HepG2 (cell line): Measurements from ENCODE around the gene CHKB. TPM values are rescaled to one million over a fixed set of nuclear protein-coding genes. Genes with fewer than 3 reads are reported as not detected.
A peak's percentile ranks its signal among the peaks of the same experiment; 100 is the strongest.

ENCODE experiments used
- HNRNPUL1 ChIP-seq: fragments of 200-400 bp; formaldehyde crosslinking; IDR thresholded peaks from 2 replicates; pipeline ENCODE4 v1.6.1; 2017; ENCODE audit warnings: low read depth, mild to moderate bottlenecking, low read length, moderate library complexity
- KAT8 ChIP-seq: IDR thresholded peaks from 2 replicates; pipeline ENCODE4 v1.6.1; 2016; ENCODE audit warnings: missing genetic modification reagents, missing compliant biosample characterization
- NFRKB ChIP-seq: fragments of 450-650 bp; IDR thresholded peaks from 2 replicates; pipeline ENCODE4 v1.6.1; 2017
- SALL1 ChIP-seq: sonication (generic); formaldehyde crosslinking; IDR thresholded peaks from 2 replicates; pipeline ENCODE4 v1.8.0; 2022; ENCODE audit warnings: mild to moderate bottlenecking, missing genetic modification reagents
- SETDB1 ChIP-seq: sonication (generic); formaldehyde crosslinking; IDR thresholded peaks from 2 replicates; pipeline ENCODE4 v1.5.1; 2020; ENCODE audit warnings: missing genetic modification reagents, mild to moderate bottlenecking, borderline replicate concordance
- SIX1 ChIP-seq: sonication (generic); formaldehyde crosslinking; IDR thresholded peaks from 2 replicates; pipeline ENCODE4 v1.4.0; 2020; ENCODE audit warnings: missing genetic modification reagents, borderline replicate concordance
- SNRNP70 ChIP-seq: fragments of 200-400 bp; formaldehyde crosslinking; IDR thresholded peaks from 2 replicates; pipeline ENCODE4 v1.6.1; 2017; ENCODE audit warnings: mild to moderate bottlenecking, low read depth, low read length, moderate library complexity
- XRCC5 ChIP-seq: fragments of 200-400 bp; formaldehyde crosslinking; optimal IDR thresholded peaks from 2 replicates; pipeline ENCODE3; 2017; ENCODE audit warnings: mild to moderate bottlenecking, low read length
- ZFX ChIP-seq: sonication (generic); formaldehyde crosslinking; IDR thresholded peaks from 2 replicates; pipeline ENCODE4 v1.4.0; 2020; ENCODE audit warnings: mild to moderate bottlenecking, low read depth, missing genetic modification reagents, moderate library complexity
- ZNF264 ChIP-seq: sonication (generic); formaldehyde crosslinking; IDR thresholded peaks from 2 replicates; pipeline ENCODE4 v1.4.0; 2020; ENCODE audit warnings: missing genetic modification reagents
- ZNF484 ChIP-seq: sonication (generic); formaldehyde crosslinking; IDR thresholded peaks from 2 replicates; pipeline ENCODE4 v1.5.1; 2020; ENCODE audit warnings: mild to moderate bottlenecking, low read depth, missing genetic modification reagents, borderline replicate concordance
- ZNF737 ChIP-seq: sonication (generic); formaldehyde crosslinking; IDR thresholded peaks from 2 replicates; pipeline ENCODE4 v1.5.0; 2020; ENCODE audit warnings: missing genetic modification reagents, mild to moderate bottlenecking, borderline replicate concordance
- polyA plus RNA-seq, 8 experiments: library from polyadenylated mRNA; depleted of rRNA in 3 of 8; stranded (reverse) in 7 of 8; unstranded in 1 of 8; fragments of >200 nt; fragmentation: Illumina TruSeq in 4 of 8; extraction: Trizol in 4 of 8; gene quantifications; 2 replicates each; pipeline versions ENCODE4 v1.2.1 to v1.2.3, GENCODE V29; 2011 to 2016; ENCODE audit warnings: low read depth in 4 of 8, missing spikeins in 1 of 8, mixed read lengths in 1 of 8; ENCODE audit not compliant: insufficient read depth in 1 of 8
- total RNA-seq, 5 experiments: library from RNA; depleted of rRNA; stranded (reverse); fragments of >200 nt; fragmentation: Illumina TruSeq; extraction: Trizol; gene quantifications; 2 replicates each; pipeline ENCODE4 v1.2.3, GENCODE V29; 2016; ENCODE audit warnings: low read depth in 1 of 5
- TF ChIP-seq, protein P1 (sequence below): IDR thresholded peaks from 2 replicates; pipeline ENCODE4 v1.6.1; 2016; ENCODE audit warnings: low read depth, missing genetic modification reagents, missing compliant biosample characterization
- TF ChIP-seq, protein P2 (sequence below): sonication (generic); formaldehyde crosslinking; IDR thresholded peaks from 2 replicates; pipeline ENCODE4 v1.5.0; 2020; ENCODE audit warnings: missing genetic modification reagents, mild to moderate bottlenecking, borderline replicate concordance
- TF ChIP-seq, protein P3 (sequence below): sonication (generic); formaldehyde crosslinking; conservative IDR thresholded peaks from 2 replicates; pipeline ENCODE4 v1.8.1; 2023; ENCODE audit warnings: missing genetic modification reagents
- TF ChIP-seq, protein P4 (sequence below): sonication (generic); formaldehyde crosslinking; IDR thresholded peaks from 2 replicates; pipeline ENCODE4 v1.5.1; 2020; ENCODE audit warnings: missing genetic modification reagents, mild to moderate bottlenecking, borderline replicate concordance
- TF ChIP-seq, protein P5 (sequence below): sonication (generic); formaldehyde crosslinking; IDR thresholded peaks from 2 replicates; pipeline ENCODE4 v1.5.0; 2020; ENCODE audit warnings: mild to moderate bottlenecking, missing genetic modification reagents

CHKB gene
- total and polyA plus RNA-seq, 2 of the 13 experiments (the other 11 are each of a cell fraction or from before 2014, with no cell fraction given): 24.5 to 42.7 TPM

DNA sequence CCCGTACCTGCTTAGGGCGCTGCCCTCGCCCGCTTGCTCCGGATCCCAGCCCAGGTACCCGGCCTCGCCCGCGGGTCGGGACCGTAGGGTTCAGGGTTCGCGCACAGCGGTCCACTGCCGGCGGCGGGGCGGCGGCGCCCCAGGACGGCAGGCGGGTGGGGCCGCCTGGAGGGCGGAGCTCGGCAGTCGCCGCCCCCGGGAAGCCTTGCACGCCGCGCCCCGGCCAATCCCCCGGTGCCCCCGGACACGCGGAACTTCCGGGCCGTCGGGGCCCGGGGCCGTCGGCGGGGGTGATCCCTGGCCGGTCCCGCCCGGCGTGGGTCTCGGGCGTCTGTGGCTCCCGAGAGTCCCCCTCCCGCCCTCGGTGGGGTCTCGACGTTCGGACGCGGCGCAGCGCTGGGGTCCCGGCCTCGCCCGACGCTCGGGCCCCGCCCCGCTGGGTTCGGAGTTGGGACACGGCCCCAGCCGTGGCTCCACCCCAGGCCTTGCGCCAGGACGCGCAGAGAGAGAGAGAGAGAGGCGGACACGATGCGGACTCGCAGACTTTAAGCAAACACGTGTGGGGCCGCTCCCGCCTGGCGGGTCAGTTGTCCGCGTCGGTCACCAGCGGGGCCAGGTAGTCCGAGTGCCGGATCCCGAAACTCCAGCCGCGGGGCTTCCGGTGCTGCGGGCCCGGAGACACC, 52.6 kb downstream of the CHKB start, which contains the start of gene TYMP (continued):
- TF ChIP-seq, protein P1, sequence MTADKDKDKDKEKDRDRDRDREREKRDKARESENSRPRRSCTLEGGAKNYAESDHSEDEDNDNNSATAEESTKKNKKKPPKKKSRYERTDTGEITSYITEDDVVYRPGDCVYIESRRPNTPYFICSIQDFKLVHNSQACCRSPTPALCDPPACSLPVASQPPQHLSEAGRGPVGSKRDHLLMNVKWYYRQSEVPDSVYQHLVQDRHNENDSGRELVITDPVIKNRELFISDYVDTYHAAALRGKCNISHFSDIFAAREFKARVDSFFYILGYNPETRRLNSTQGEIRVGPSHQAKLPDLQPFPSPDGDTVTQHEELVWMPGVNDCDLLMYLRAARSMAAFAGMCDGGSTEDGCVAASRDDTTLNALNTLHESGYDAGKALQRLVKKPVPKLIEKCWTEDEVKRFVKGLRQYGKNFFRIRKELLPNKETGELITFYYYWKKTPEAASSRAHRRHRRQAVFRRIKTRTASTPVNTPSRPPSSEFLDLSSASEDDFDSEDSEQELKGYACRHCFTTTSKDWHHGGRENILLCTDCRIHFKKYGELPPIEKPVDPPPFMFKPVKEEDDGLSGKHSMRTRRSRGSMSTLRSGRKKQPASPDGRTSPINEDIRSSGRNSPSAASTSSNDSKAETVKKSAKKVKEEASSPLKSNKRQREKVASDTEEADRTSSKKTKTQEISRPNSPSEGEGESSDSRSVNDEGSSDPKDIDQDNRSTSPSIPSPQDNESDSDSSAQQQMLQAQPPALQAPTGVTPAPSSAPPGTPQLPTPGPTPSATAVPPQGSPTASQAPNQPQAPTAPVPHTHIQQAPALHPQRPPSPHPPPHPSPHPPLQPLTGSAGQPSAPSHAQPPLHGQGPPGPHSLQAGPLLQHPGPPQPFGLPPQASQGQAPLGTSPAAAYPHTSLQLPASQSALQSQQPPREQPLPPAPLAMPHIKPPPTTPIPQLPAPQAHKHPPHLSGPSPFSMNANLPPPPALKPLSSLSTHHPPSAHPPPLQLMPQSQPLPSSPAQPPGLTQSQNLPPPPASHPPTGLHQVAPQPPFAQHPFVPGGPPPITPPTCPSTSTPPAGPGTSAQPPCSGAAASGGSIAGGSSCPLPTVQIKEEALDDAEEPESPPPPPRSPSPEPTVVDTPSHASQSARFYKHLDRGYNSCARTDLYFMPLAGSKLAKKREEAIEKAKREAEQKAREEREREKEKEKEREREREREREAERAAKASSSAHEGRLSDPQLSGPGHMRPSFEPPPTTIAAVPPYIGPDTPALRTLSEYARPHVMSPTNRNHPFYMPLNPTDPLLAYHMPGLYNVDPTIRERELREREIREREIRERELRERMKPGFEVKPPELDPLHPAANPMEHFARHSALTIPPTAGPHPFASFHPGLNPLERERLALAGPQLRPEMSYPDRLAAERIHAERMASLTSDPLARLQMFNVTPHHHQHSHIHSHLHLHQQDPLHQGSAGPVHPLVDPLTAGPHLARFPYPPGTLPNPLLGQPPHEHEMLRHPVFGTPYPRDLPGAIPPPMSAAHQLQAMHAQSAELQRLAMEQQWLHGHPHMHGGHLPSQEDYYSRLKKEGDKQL (CRISPR knock-in tag): peak; percentile 12; the same call in 1 of the 2 replicates
- TF ChIP-seq, protein P2, sequence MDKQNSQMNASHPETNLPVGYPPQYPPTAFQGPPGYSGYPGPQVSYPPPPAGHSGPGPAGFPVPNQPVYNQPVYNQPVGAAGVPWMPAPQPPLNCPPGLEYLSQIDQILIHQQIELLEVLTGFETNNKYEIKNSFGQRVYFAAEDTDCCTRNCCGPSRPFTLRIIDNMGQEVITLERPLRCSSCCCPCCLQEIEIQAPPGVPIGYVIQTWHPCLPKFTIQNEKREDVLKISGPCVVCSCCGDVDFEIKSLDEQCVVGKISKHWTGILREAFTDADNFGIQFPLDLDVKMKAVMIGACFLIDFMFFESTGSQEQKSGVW (CRISPR knock-in tag): no peak
- 0 out of 2 replicates have a peak, but pooled peaks have one; percentile 63 for TF ChIP-seq SNRNP70
- TF ChIP-seq, protein P3, sequence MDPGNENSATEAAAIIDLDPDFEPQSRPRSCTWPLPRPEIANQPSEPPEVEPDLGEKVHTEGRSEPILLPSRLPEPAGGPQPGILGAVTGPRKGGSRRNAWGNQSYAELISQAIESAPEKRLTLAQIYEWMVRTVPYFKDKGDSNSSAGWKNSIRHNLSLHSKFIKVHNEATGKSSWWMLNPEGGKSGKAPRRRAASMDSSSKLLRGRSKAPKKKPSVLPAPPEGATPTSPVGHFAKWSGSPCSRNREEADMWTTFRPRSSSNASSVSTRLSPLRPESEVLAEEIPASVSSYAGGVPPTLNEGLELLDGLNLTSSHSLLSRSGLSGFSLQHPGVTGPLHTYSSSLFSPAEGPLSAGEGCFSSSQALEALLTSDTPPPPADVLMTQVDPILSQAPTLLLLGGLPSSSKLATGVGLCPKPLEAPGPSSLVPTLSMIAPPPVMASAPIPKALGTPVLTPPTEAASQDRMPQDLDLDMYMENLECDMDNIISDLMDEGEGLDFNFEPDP: no peak
- TF ChIP-seq KAT8: peak; percentile 35; the same call in 1 of the 2 replicates
- TF ChIP-seq XRCC5: peak; percentile 31
- no peak for TF ChIP-seq SIX1
- TF ChIP-seq ZFX (CRISPR knock-in tag): no peak
- no peak for TF ChIP-seq SETDB1
- no peak for TF ChIP-seq HNRNPUL1
- 0 out of 2 replicates have a peak, but pooled peaks have one; percentile 85 for TF ChIP-seq ZNF737 (CRISPR knock-in tag)
- no peak for TF ChIP-seq ZNF484
- peak; percentile 73 for TF ChIP-seq SALL1 (CRISPR knock-in tag)
- TF ChIP-seq, protein P4, sequence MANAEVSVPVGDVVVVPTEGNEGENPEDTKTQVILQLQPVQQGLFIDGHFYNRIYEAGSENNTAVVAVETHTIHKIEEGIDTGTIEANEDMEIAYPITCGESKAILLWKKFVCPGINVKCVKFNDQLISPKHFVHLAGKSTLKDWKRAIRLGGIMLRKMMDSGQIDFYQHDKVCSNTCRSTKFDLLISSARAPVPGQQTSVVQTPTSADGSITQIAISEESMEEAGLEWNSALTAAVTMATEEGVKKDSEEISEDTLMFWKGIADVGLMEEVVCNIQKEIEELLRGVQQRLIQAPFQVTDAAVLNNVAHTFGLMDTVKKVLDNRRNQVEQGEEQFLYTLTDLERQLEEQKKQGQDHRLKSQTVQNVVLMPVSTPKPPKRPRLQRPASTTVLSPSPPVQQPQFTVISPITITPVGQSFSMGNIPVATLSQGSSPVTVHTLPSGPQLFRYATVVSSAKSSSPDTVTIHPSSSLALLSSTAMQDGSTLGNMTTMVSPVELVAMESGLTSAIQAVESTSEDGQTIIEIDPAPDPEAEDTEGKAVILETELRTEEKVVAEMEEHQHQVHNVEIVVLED (CRISPR knock-in tag): peak; percentile 69; the same call in 1 of the 2 replicates
- TF ChIP-seq, protein P5, sequence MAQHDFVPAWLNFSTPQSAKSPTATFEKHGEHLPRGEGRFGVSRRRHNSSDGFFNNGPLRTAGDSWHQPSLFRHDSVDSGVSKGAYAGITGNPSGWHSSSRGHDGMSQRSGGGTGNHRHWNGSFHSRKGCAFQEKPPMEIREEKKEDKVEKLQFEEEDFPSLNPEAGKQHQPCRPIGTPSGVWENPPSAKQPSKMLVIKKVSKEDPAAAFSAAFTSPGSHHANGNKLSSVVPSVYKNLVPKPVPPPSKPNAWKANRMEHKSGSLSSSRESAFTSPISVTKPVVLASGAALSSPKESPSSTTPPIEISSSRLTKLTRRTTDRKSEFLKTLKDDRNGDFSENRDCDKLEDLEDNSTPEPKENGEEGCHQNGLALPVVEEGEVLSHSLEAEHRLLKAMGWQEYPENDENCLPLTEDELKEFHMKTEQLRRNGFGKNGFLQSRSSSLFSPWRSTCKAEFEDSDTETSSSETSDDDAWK (CRISPR knock-in tag): no peak
- peak; percentile 72; the same call in 1 of the 2 replicates for TF ChIP-seq ZNF264 (CRISPR knock-in tag)
- no peak for TF ChIP-seq NFRKB
